Measurements from ENCODE around the gene ASPM. TPM values are rescaled to one million over a fixed set of nuclear protein-coding genes. Genes with fewer than 3 reads are reported as not detected.
A peak's percentile ranks its signal among the peaks of the same experiment; 100 is the strongest.

The ASPM gene
- total and polyA plus RNA-seq, 9 of the 15 experiments (the other 6 are each of a cell fraction or from before 2014, with no cell fraction given), result 22.7 to 84.4 (median 46.4) TPM

DNA sequence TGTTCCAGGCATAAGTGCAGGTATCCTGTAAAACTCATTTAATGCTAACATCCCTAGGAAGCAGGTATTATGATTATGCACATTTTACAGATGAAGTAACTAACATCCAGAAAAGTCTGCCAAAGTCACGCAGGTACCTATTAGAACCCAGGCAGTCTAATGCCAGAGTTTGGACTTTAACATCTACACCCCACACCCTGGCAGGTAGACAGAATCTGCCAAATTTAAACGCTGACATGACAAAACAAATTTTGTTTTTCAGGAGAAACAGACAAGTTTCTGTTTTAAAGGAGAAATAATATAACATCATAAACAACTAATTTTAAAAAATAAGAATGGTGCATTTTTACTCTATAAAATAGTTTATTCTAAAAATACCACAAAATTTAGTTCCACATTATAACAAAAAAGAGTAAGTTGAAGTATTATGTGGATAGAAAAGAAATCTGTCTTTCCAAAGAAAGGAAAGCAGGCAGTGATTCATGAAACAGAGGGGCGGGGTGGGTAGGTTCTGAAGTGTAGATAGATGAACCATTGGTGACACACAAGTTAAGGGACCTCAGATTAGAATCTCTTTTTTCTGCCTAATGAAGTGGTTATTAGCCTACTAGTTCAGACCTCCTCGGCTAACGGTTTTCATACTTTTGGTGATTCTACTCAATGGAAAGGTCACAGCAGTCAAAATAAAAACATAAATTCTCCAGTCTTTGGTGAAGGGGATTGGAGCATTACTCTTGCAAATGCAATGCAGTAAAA lies 1.7 kb downstream of the ASPM start (continued):
- TF ChIP-seq, protein P1, sequence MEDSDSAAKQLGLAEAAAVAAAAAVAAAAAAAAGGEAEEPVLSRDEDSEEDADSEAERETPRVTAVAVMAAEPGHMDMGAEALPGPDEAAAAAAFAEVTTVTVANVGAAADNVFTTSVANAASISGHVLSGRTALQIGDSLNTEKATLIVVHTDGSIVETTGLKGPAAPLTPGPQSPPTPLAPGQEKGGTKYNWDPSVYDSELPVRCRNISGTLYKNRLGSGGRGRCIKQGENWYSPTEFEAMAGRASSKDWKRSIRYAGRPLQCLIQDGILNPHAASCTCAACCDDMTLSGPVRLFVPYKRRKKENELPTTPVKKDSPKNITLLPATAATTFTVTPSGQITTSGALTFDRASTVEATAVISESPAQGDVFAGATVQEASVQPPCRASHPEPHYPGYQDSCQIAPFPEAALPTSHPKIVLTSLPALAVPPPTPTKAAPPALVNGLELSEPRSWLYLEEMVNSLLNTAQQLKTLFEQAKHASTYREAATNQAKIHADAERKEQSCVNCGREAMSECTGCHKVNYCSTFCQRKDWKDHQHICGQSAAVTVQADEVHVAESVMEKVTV (CRISPR knock-in tag; IDR thresholded peaks at IDR 0.05), result 0 out of 2 replicates have a peak, but pooled peaks have one; percentile 4
- TF ChIP-seq TEAD4 (IDR thresholded peaks at IDR 0.05; ENCODE audit: low read length), result no peak
- TF ChIP-seq TEAD4 (CRISPR knock-in tag; IDR thresholded peaks at IDR 0.05; ENCODE audit: borderline replicate concordance), result no peak
- no peak for TF ChIP-seq SLC30A9 (CRISPR knock-in tag; IDR thresholded peaks at IDR 0.05)
- TF ChIP-seq KDM1A (IDR thresholded peaks at IDR 0.05), result peak; percentile 74 to 81
- no peak for TF ChIP-seq EGR1 (conservative IDR thresholded peaks at IDR 0.05)
- TF ChIP-seq PCBP1 (IDR thresholded peaks at IDR 0.05; ENCODE audit: low read depth, low read length, poor library complexity, severe bottlenecking), result no peak
- TF ChIP-seq SAP30 (IDR thresholded peaks at IDR 0.05; ENCODE audit: borderline replicate concordance, insufficient read depth, low read depth, low read length, poor library complexity, severe bottlenecking), result no peak
- TF ChIP-seq SP1 (CRISPR knock-in tag; IDR thresholded peaks at IDR 0.05), result no peak
- no peak for TF ChIP-seq TCF3 (CRISPR knock-in tag; IDR thresholded peaks at IDR 0.05)
- TF ChIP-seq ZNF507 (tag; conservative IDR thresholded peaks at IDR 0.05), result no peak
- peak; percentile 93 for TF ChIP-seq MAFK (IDR thresholded peaks at IDR 0.05; ENCODE audit: low read length)
- TF ChIP-seq, protein P2, sequence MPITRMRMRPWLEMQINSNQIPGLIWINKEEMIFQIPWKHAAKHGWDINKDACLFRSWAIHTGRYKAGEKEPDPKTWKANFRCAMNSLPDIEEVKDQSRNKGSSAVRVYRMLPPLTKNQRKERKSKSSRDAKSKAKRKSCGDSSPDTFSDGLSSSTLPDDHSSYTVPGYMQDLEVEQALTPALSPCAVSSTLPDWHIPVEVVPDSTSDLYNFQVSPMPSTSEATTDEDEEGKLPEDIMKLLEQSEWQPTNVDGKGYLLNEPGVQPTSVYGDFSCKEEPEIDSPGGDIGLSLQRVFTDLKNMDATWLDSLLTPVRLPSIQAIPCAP (CRISPR knock-in tag; IDR thresholded peaks at IDR 0.05; ENCODE audit: borderline replicate concordance), result no peak
- no peak for TF ChIP-seq NR2C2 (CRISPR knock-in tag; IDR thresholded peaks at IDR 0.05)
- no peak for TF ChIP-seq NR2C2 (tag; IDR thresholded peaks at IDR 0.05)
- TF ChIP-seq, protein P3, sequence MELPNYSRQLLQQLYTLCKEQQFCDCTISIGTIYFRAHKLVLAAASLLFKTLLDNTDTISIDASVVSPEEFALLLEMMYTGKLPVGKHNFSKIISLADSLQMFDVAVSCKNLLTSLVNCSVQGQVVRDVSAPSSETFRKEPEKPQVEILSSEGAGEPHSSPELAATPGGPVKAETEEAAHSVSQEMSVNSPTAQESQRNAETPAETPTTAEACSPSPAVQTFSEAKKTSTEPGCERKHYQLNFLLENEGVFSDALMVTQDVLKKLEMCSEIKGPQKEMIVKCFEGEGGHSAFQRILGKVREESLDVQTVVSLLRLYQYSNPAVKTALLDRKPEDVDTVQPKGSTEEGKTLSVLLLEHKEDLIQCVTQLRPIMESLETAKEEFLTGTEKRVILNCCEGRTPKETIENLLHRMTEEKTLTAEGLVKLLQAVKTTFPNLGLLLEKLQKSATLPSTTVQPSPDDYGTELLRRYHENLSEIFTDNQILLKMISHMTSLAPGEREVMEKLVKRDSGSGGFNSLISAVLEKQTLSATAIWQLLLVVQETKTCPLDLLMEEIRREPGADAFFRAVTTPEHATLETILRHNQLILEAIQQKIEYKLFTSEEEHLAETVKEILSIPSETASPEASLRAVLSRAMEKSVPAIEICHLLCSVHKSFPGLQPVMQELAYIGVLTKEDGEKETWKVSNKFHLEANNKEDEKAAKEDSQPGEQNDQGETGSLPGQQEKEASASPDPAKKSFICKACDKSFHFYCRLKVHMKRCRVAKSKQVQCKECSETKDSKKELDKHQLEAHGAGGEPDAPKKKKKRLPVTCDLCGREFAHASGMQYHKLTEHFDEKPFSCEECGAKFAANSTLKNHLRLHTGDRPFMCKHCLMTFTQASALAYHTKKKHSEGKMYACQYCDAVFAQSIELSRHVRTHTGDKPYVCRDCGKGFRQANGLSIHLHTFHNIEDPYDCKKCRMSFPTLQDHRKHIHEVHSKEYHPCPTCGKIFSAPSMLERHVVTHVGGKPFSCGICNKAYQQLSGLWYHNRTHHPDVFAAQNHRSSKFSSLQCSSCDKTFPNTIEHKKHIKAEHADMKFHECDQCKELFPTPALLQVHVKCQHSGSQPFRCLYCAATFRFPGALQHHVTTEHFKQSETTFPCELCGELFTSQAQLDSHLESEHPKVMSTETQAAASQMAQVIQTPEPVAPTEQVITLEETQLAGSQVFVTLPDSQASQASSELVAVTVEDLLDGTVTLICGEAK (IDR thresholded peaks at IDR 0.05), result no peak
- TF ChIP-seq, protein P3 (CRISPR knock-in tag; IDR thresholded peaks at IDR 0.05), result no peak
